ENCODE results near the gene GCLM. TPM values are rescaled to one million over a fixed set of nuclear protein-coding genes. Genes with fewer than 3 reads are reported as not detected.

Gene GCLM
- total and polyA plus RNA-seq, 2 of the 4 experiments (the other 2 are of a cell fraction) = 15.5 to 20.1 TPM

- Histone ChIP-seq H3K79me1 (ENCODE audit: low read depth in 1 of 2, low read length in 2 of 2) (peaks cover 11 to 36% of the 10 kb centered on the region in 2 experiments; a peak in 3 of 4 replicates), H4K8ac (ENCODE audit: low read depth in 2 of 2, low read length in 2 of 2) (no peak overlapping the region), H3K9ac (ENCODE audit: low read depth, low read length) (no peak overlapping the region), H3K4me3 (ENCODE audit: insufficient read depth, low read depth, low read length) (no peak overlapping the region), H2AK5ac (ENCODE audit: low read depth, low read length) (no peak overlapping the region), H3K4ac (ENCODE audit: low read depth, low read length) (no peak overlapping the region), H2AFZ (replicated peaks; ENCODE audit: low read length, poor library complexity) (no peak overlapping the region), H3K14ac (replicated peaks; ENCODE audit: low read depth, low read length) (no peak overlapping the region), H3K9me3 (ENCODE audit: control insufficient read depth, insufficient read depth, low read length) (no peaks in the 10 kb centered on the region), H2BK120ac (ENCODE audit: low read depth, low read length) (no peak overlapping the region), H3K36me3 (ENCODE audit: control insufficient read depth, insufficient read depth, low read length) (peaks cover 23% of the 10 kb centered on the region), H3K27me3 (ENCODE audit: control insufficient read depth, insufficient read depth, low read length) (no peaks in the 10 kb centered on the region), H3K18ac (ENCODE audit: low read depth, low read length) (no peak overlapping the region), H3K27ac (ENCODE audit: insufficient read depth, low read length) (no peak overlapping the region), H3K23ac (ENCODE audit: low read depth, low read length) (no peak overlapping the region), H3K9me1 (ENCODE audit: insufficient read depth, low read length) (no peaks in the 10 kb centered on the region; the same call in 1 of the 2 replicates), H2BK20ac (ENCODE audit: low read depth, low read length) (no peak overlapping the region), H2BK15ac (ENCODE audit: low read depth, low read length) (no peak overlapping the region), H2BK5ac (ENCODE audit: low read depth, low read length, poor library complexity, severe bottlenecking) (no peak overlapping the region), H4K5ac (ENCODE audit: low read depth, low read length) (no peak overlapping the region), H3K4me1 (ENCODE audit: control insufficient read depth, insufficient read depth, low read length) (no peaks in the 10 kb centered on the region; the same call in 1 of the 2 replicates), H3K56ac (ENCODE audit: extremely low read depth, insufficient read depth, low read length) (no peak overlapping the region), H4K91ac (ENCODE audit: insufficient read depth, low read depth, low read length) (no peak overlapping the region), H4K20me1 (ENCODE audit: insufficient read depth, low read length) (no peaks in the 10 kb centered on the region), H3K4me2 (ENCODE audit: low read depth, low read length) (no peak overlapping the region), H2AK9ac (replicated peaks; ENCODE audit: low read depth, low read length, poor library complexity) (no peak overlapping the region)
- intact Hi-C loops (cut with micrococcal nuclease) = loop anchor here (10.0 kb wide), 1 partner anchor 853 kb away; no protein-coding TSS in a partner anchor
- dilution Hi-C loops (cut with HindIII; ENCODE audit: low sequenced_read_pairs, unreplicated experiment) = no loop called here
- DNase-seq = no peak
- no peak for ATAC-seq (ENCODE audit: low read depth)
- in situ Hi-C loops (cut with MboI; ENCODE audit: low sequenced_read_pairs) = loop anchor here (25.0 kb wide), 1 partner anchor 460 kb away; no protein-coding TSS in a partner anchor
- ChIA-PET CTCF (no interaction called here), POLR2A (ENCODE audit: unreplicated experiment) (no interaction called here)
- BruUV-seq (replicated peaks) = no TSS peak
- 100% methylated on average over 1 of the region's 4 CpGs; no CpG with 5 or more reads in 1 of the 2 experiments for WGBS, 2 experiments (ENCODE audit: extremely low coverage in 2 of 2, insufficient read length in 1 of 2)
- TF ChIP-seq CHD1 (IDR thresholded peaks at IDR 0.05; ENCODE audit: low read depth, low read length) = no peak
- TF ChIP-seq RAD21 (IDR thresholded peaks at IDR 0.05; ENCODE audit: low read length) = no peak
Measured at GRCh38 chr1:93877529-93877928, 31.7 kb downstream of the GCLM start.
